ENCODE data around the gene CANT1.
A peak's percentile ranks its signal among the peaks of the same experiment; 100 is the strongest.

Gene CANT1

DNA sequence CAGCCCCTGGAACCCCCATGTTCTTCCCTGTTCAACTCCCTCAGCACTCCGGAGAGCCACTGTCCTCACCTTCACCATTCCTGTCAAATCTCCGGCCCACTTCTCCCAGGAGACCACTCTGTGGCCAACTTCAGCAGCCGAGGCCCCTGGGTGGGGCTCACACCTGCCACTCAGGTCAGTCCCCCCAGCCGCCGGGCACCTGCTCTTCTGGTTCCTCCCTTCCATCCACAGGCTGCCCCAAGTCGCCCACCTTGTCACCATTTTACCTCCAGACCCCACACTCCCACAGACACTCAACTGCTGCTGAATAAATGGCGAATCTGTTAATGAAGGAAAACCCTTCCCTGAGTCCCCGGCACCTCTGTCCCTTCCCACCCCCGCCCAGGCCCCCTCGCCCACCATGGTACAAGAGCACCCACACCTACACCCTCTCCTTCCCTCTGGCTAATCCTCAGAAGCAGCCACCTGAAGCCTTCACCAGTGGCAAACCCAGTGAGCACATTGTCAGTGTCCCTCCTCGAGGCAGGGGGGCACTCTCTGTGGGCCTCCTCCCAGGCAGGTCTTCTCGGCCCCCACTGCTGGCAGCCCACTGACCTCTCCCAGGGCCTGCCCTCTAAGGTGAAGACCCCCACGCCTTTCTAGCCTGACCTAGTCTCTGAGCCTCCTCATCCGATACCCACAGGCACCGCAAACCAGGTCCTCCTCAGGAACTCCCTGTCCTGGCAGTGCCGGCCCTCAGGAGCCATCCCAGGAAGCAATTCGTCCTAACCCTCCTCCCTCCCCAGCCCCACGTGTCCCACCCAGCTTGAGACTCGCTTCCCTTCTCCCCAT lies 8.2 kb downstream of the CANT1 start:
- TF ChIP-seq, protein P1, sequence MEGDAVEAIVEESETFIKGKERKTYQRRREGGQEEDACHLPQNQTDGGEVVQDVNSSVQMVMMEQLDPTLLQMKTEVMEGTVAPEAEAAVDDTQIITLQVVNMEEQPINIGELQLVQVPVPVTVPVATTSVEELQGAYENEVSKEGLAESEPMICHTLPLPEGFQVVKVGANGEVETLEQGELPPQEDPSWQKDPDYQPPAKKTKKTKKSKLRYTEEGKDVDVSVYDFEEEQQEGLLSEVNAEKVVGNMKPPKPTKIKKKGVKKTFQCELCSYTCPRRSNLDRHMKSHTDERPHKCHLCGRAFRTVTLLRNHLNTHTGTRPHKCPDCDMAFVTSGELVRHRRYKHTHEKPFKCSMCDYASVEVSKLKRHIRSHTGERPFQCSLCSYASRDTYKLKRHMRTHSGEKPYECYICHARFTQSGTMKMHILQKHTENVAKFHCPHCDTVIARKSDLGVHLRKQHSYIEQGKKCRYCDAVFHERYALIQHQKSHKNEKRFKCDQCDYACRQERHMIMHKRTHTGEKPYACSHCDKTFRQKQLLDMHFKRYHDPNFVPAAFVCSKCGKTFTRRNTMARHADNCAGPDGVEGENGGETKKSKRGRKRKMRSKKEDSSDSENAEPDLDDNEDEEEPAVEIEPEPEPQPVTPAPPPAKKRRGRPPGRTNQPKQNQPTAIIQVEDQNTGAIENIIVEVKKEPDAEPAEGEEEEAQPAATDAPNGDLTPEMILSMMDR (conservative IDR thresholded peaks at IDR 0.05; ENCODE audit: low read depth, low read length): no peak
- DNase-seq (ENCODE audit: low read depth): no peak
- H3K4me3 ChIP-seq (ENCODE audit: low read depth, low read length): no peak overlapping the region

DNA sequence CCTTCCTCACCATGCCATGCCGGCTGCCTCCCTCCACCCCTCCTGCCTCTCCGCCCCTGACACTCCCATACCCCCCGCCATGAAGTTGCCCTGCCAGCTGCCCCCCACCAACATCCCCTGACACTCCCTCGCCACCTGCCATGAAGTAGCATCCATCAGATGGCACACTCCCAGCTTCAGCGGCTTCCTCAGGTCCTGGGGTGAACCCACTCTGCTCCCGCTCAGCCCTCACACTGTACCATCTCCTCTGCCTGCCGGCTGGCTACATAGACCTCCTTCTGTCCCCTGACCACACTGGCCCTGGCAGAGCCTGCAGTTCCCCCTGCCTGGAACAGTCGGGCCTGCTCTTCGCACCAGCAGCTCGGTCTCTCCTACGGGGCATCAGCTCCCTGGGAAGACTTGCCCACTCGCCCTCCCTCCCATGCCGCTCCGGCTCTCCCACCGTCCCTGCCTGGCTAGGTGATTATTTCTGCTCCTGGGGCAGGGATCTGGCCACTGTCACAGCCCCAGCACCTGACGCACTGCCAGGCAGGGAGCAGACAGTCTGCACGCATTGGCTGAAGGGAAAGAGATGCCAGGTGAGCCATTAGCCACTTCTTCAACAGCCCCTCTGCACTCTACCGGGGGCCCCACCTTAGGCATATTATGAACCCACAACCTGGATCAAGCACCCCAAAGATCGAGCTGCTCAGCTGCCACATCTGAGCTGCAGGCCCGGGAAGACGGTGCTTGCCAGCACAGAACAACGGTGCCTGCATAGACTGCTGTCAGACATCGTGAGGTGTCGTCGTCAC lies 9.0 kb downstream of the CANT1 start:
- TF ChIP-seq, protein P1 (conservative IDR thresholded peaks at IDR 0.05; ENCODE audit: low read depth, low read length): no peak
- H3K4me3 ChIP-seq (ENCODE audit: low read depth, low read length): no peak overlapping the region
- DNase-seq (ENCODE audit: low read depth): no peak

DNA sequence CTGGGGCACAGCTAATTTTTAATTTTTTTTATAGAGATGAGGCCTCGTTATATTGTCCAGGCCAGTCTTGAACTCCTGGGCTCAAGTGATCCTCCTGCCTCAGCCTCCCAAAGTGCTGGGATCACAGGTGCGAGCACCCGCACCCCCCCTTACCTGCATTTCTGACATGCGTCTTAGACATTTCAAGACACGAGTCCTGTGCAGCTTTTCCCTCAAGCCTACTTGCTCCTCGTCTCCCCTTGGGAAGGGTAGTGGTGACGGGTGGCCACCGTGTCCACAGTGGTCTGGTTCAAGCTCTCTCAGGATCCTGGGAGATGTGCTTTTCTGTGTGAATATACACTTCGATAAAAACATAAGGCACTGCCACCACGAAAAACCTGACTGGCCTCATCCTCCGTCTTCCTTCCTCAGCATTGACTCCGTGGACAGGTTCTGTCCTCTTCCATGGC lies 9.6 kb downstream of the CANT1 start:
- H3K4me3 ChIP-seq (ENCODE audit: low read depth, low read length): no peak overlapping the region
- DNase-seq (ENCODE audit: low read depth): no peak
- TF ChIP-seq, protein P1 (conservative IDR thresholded peaks at IDR 0.05; ENCODE audit: low read depth, low read length): no peak

DNA sequence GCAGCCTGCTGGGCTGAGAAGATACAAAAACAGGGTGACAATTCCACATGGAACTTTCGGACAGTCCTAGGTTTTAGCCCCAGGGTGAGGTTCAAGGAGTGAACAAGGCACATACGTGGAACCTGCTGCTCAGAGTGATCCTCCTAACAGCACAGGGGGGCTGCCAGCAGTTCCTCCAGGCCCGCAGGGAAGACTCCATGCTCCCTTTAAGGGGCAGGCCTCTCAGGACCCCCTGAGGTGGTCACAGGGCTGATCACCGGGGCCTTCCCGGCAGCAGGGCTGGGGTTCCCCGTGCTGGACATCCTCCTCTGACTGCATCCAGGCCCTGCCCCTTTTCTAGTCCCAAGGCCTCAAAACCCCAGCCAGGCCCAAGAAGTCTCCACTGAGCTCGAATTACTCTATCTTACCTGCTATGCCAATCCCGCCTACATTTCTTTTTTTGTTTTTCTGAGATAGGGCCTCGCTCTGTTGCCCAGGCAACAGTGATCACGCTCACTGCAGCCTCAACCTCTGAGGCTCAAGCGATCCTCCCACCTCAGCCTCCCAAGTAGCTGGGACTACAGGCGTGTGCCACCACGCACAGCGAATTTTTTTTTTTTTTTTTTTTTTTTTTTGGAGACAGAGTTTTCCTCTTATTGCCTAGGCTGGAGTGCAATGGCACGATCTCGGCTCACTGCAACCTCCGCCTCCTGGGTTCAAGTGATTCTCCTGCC lies 10.4 kb downstream of the CANT1 start:
- TF ChIP-seq, protein P1 (conservative IDR thresholded peaks at IDR 0.05; ENCODE audit: low read depth, low read length): no peak
- DNase-seq (ENCODE audit: low read depth): peak; percentile 23
- no peak overlapping the region for H3K4me3 ChIP-seq (ENCODE audit: low read depth, low read length)

DNA sequence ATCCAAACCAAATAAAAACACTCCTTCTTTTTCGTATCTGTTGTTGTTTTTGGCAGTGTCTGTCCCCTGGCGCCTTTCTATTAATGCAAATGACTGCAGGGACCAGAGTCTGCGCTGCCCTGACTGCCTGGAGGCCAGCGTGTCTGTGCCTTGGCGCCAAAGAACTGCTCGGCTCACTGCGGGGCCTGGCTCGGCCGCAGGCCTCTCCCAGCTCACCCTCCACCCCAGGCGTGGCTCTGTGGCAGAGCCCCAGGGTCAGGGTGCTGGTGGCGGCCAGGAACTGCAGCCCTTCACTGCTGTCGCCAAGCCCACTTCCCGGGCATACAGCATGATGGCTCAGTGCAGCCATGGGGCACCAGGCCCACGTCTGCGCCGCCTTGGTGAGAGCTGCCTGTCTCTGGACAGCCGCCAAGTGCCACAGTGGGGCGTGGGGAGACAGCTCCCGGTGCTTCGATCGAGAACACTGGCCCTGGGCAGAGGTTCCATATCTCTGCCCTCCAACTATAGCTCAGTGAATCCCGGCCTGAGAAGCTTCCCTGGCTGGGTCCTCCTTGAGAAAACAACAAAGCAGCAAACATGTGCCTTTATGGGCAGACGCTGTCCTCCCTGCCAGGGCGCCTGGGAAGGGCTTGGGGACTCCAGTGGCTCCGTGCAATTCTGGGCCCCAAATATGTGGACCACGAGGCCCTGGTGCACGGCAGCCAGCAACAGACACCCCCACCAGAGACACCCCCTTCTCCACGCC lies 11.1 kb downstream of the CANT1 start:
- TF ChIP-seq, protein P1 (conservative IDR thresholded peaks at IDR 0.05; ENCODE audit: low read depth, low read length): no peak
- H3K4me3 ChIP-seq (ENCODE audit: low read depth, low read length): no peak overlapping the region
- no peak for DNase-seq (ENCODE audit: low read depth)

DNA sequence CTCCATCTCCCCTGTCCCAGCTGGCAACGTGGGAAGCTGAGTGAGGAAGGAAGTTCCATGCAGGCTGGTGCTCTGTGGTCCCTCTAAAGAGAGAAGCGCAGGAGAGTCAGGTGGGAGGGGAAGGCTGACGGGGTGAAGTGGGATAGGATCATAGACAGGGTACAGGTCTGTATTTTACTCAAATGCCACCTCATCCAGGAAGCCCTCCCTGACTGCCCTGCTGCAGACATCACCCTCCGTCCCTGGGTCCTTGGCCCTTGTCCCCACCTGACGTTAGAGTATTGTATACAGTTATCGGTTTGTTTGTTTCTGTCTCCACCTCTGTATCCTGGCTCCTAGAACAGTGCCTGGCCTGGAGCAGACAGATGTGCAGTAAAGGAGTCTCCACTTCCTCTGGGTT lies 11.7 kb downstream of the CANT1 start:
- DNase-seq (ENCODE audit: low read depth): no peak
- TF ChIP-seq, protein P1 (conservative IDR thresholded peaks at IDR 0.05; ENCODE audit: low read depth, low read length): no peak
- H3K4me3 ChIP-seq (ENCODE audit: low read depth, low read length): no peak overlapping the region
